Endodermal cell (in vitro differentiated cells): ENCODE data around the gene SMURF2. TPM values are rescaled to one million over a fixed set of nuclear protein-coding genes. Genes with fewer than 3 reads are reported as not detected.
A peak's percentile ranks its signal among the peaks of the same experiment; 100 is the strongest.

Experiments
- DNase-seq: peaks from one replicate; pipeline ENCODE4 v3.0.0-alpha.2; 2017
- H3K27ac ChIP-seq: 2 replicates; pipeline ENCODE4 v1.5.1; 2013; ENCODE audit warnings: mild to moderate bottlenecking, low read depth, low read length, moderate library complexity
- H3K27me3 ChIP-seq: 2 replicates; pipeline ENCODE4 v1.6.1; 2013; ENCODE audit warnings: mild to moderate bottlenecking, low read length, moderate library complexity; ENCODE audit not compliant: insufficient read depth, control insufficient read depth, poor library complexity, severe bottlenecking
- H3K36me3 ChIP-seq: 2 replicates; pipeline ENCODE4 v1.7.0; 2013; ENCODE audit warnings: mild to moderate bottlenecking, low read length, moderate library complexity; ENCODE audit not compliant: control insufficient read depth, insufficient read depth
- H3K4me1 ChIP-seq: one replicate; pipeline ENCODE4 v1.7.0; 2013; ENCODE audit warnings: low read length; ENCODE audit not compliant: control insufficient read depth, insufficient read depth
- H3K4me3 ChIP-seq: 2 replicates; pipeline ENCODE4 v1.5.1; 2013; ENCODE audit warnings: mild to moderate bottlenecking, low read length, moderate library complexity
- H3K9ac ChIP-seq: 2 replicates; pipeline ENCODE4 v1.6.1; 2013; ENCODE audit warnings: mild to moderate bottlenecking, low read length, moderate library complexity; ENCODE audit not compliant: poor library complexity, severe bottlenecking; ENCODE audit errors: extremely low read depth
- H3K9me3 ChIP-seq: 2 replicates; pipeline ENCODE4 v1.6.1; 2013; ENCODE audit warnings: mild to moderate bottlenecking, low read length, moderate library complexity; ENCODE audit not compliant: control insufficient read depth
- H3K27ac Mint-ChIP-seq: 2 replicates; pipeline ENCODE4 v1.8.0; 2020; ENCODE audit warnings: mixed read lengths
- H3K27me3 Mint-ChIP-seq: 2 replicates; pipeline ENCODE4 v1.8.0; 2021; ENCODE audit warnings: mild to moderate bottlenecking, mixed read lengths; ENCODE audit not compliant: insufficient read depth
- H3K36me3 Mint-ChIP-seq: 2 replicates; pipeline ENCODE4 v1.8.0; 2020; ENCODE audit warnings: low read depth, mixed read lengths
- H3K4me1 Mint-ChIP-seq: 2 replicates; pipeline ENCODE4 v1.8.0; 2020; ENCODE audit warnings: mixed read lengths
- H3K4me3 Mint-ChIP-seq: 2 replicates; pipeline ENCODE4 v1.8.0; 2020; ENCODE audit warnings: mild to moderate bottlenecking, moderate library complexity, mixed read lengths
- H3K9me3 Mint-ChIP-seq: 2 replicates; pipeline ENCODE4 v1.8.0; 2020; ENCODE audit warnings: mild to moderate bottlenecking, mixed read lengths
- WGBS, 2 experiments: methylation state at CpG; one replicate each; pipeline versions ENCODE4 v1.1.5 to v1.1.7; 2013; ENCODE audit warnings: missing lambda C conversion rate in 2 of 2, mixed read lengths in 1 of 2; ENCODE audit not compliant: insufficient coverage in 1 of 2, insufficient read length in 1 of 2; 5-methylcytosine and 5-hydroxymethylcytosine counted together
- total RNA-seq, 2 donors: library from RNA; stranded (reverse); fragmentation: NEBNext Ultra II Directional in 1 of 2; extraction: Animal tissue kit (Norgen Biotek cat#: 25700) in 1 of 2; gene quantifications; 2 replicates in 1 of 2; 3 replicates in 1 of 2; pipeline ENCODE4 v1.2.1, GENCODE V29; 2021
- TF ChIP-seq, protein P1 (sequence below): fragments of 200-600 bp; sonication (generic); conservative IDR thresholded peaks from 2 replicates; pipeline ENCODE4 v1.5.0; 2021; ENCODE audit warnings: antibody characterized with exemption, mild to moderate bottlenecking

Gene SMURF2
- total RNA-seq, 2 donors from 2014 or later: 33.6 to 34.1 TPM

DNA sequence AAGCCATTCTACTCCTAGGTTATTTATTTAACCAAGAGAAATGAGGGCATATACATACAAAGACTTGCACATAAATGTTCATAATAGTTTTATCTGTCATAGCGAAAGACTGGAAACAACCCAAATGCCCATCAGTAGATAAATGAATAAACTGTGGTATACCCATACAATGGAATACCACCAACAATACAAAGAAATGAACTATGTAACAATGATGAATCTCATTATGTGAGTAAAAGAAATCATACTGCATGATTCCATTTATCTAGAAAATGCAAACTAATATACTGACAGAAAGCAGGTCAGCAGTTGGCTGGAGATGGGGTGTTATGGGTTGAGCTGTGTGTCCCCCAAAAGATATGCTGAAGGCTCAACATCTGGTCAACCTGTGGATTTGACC lies 98.0 kb downstream of the SMURF2 start:
- Mint-ChIP-seq H3K36me3 (peaks cover 41% of the 10 kb centered on the region), H3K4me3 (no peak overlapping the region)
- WGBS, 2 experiments: 100% methylated on average over 1 of the region's 1 CpG; no CpG with 5 or more reads in 1 of the 2 experiments

DNA sequence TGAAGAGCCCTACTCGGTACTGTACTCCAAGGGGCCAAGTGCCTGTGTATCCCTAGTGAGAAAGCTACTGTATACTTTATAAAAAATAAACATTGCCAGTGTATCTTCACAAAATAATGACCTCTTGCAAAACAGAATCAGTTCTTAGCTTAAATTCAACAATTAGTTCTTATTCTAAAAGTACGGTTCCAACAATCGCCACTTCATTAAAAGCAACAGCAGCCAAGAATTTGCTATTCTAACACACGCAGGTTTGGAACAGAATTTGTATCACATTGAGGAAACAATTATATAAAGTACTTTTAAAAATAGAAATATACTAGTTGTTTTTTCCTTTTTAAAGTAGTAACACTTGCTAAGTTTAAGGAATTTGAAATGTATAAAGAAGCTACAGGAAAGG lies 106.8 kb downstream of the SMURF2 start:
- Histone ChIP-seq H3K9ac (no peak overlapping the region), H3K9me3 (no peaks in the 10 kb centered on the region), H3K4me1 (no peaks in the 10 kb centered on the region), H3K4me3 (no peak overlapping the region), H3K27ac (no peak overlapping the region), H3K27me3 (no peaks in the 10 kb centered on the region), H3K36me3 (peaks cover 57% of the 10 kb centered on the region)
- peaks cover 11% of the 10 kb centered on the region for H3K4me1 Mint-ChIP-seq
- H3K36me3 Mint-ChIP-seq: peaks cover 37% of the 10 kb centered on the region
- H3K9me3 Mint-ChIP-seq: no peaks in the 10 kb centered on the region
- TF ChIP-seq, protein P1, sequence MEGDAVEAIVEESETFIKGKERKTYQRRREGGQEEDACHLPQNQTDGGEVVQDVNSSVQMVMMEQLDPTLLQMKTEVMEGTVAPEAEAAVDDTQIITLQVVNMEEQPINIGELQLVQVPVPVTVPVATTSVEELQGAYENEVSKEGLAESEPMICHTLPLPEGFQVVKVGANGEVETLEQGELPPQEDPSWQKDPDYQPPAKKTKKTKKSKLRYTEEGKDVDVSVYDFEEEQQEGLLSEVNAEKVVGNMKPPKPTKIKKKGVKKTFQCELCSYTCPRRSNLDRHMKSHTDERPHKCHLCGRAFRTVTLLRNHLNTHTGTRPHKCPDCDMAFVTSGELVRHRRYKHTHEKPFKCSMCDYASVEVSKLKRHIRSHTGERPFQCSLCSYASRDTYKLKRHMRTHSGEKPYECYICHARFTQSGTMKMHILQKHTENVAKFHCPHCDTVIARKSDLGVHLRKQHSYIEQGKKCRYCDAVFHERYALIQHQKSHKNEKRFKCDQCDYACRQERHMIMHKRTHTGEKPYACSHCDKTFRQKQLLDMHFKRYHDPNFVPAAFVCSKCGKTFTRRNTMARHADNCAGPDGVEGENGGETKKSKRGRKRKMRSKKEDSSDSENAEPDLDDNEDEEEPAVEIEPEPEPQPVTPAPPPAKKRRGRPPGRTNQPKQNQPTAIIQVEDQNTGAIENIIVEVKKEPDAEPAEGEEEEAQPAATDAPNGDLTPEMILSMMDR: no peak
- H3K27ac Mint-ChIP-seq: no peak overlapping the region
- no peak overlapping the region for H3K4me3 Mint-ChIP-seq
- no peaks in the 10 kb centered on the region for H3K27me3 Mint-ChIP-seq
- 98 to 100% methylated on average over 2 to 4 of the region's 4 CpGs for WGBS, 2 experiments
- DNase-seq: no peak

More for the DNA sequence above, 98.0 kb downstream of the SMURF2 start:
- Histone ChIP-seq H3K9me3 (no peaks in the 10 kb centered on the region), H3K4me3 (no peak overlapping the region), H3K27ac (no peak overlapping the region), H3K36me3 (peaks cover 41% of the 10 kb centered on the region), H3K4me1 (no peaks in the 10 kb centered on the region), H3K27me3 (no peaks in the 10 kb centered on the region), H3K9ac (no peak overlapping the region)
- TF ChIP-seq, protein P1: no peak
- Mint-ChIP-seq H3K27me3 (no peaks in the 10 kb centered on the region), H3K4me1 (no peaks in the 10 kb centered on the region), H3K9me3 (no peaks in the 10 kb centered on the region), H3K27ac (no peak overlapping the region)
- DNase-seq: no peak

DNA sequence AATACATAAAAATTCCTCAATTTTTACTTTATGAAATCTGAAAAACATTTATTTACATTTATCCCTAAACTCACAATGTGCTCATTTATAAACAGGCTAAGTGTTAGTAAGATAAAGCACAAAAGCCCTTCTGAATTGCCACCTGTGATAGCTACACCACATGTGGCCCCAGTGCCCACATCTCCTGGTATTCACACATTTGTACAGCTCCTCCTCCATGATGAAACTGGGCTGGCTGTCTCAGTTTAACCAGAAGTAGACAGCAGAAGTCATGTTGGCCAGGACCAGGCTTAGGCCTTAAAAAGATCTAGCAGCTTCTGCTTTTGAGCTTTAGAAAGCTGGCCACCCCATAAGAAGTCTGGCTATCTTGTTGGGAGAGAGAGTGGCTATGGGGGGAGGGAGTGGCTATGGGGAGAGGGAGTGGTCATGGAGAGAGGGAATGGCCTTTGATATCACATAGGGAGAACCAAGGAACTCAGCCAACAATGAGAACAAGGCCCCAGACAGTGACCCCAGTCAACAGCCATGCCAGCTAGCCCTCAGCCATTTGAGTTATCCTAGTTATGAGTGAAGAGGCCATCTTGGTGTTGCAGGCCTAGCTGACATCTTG lies 108.0 kb downstream of the SMURF2 start:
- Histone ChIP-seq H3K4me1 (no peaks in the 10 kb centered on the region), H3K9me3 (no peaks in the 10 kb centered on the region), H3K36me3 (peaks cover 65% of the 10 kb centered on the region), H3K27me3 (no peaks in the 10 kb centered on the region), H3K4me3 (no peak overlapping the region), H3K27ac (no peak overlapping the region), H3K9ac (no peak overlapping the region)
- TF ChIP-seq, protein P1: no peak
- H3K27me3 Mint-ChIP-seq: no peaks in the 10 kb centered on the region
- peaks cover 11% of the 10 kb centered on the region for H3K4me1 Mint-ChIP-seq
- peaks cover 45% of the 10 kb centered on the region for H3K36me3 Mint-ChIP-seq
- peak overlapping the region; percentile 26 for H3K27ac Mint-ChIP-seq
- DNase-seq: peak; percentile 58
- no peak overlapping the region for H3K4me3 Mint-ChIP-seq
- no peaks in the 10 kb centered on the region for H3K9me3 Mint-ChIP-seq
